CMK (cell line): ENCODE results near the gene ADGRB3.
"Not testable (repeated sequence)": the region's sequence is repeated elsewhere in the genome, so short reads cannot be mapped to it uniquely, and the experiment has no call there.

Experiments
- DNase-seq: peaks from one replicate; pipeline ENCODE4 v3.0.0-alpha.2; 2010; ENCODE audit warnings: low read depth

ADGRB3 gene

DNA sequence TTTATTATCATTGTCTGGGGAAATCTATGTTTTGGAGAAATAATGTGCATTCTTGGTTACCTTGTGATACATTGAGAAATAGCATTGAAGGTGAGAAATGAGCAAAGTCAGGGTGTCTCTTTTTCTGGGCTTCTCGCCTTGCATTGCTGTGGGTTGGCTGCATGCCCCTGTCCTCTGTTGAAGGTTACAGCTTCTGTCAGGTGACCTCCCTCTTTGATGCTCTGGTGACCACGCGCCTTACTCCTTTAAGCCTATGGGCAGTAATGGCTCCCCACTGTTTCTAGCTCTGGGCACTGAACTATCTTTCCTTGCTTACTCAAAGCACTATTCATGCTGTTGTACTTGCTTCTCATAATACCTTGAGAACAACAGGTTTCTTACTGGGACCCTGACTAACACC, 14.6 kb downstream of the ADGRB3 start:
- DNase-seq = no peak

DNA sequence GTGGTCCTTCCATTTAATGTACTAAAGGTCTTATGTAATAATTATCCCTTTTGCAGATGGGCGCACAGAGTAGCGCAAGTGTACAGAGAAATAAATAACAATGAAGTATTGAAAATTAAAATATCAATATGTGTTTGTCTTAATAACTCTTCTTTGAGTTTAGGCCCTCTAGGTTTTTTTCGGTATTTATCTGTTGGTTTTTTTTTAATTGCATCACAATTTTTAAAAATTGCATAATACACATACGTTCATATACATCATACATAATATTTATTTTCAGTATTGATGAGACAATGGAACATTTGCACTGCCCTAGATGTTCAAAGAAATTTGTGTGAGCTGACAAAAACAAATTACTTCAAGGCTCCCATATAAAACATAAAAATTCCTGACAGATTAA, 15.1 kb downstream of the ADGRB3 start:
- no peak for DNase-seq

DNA sequence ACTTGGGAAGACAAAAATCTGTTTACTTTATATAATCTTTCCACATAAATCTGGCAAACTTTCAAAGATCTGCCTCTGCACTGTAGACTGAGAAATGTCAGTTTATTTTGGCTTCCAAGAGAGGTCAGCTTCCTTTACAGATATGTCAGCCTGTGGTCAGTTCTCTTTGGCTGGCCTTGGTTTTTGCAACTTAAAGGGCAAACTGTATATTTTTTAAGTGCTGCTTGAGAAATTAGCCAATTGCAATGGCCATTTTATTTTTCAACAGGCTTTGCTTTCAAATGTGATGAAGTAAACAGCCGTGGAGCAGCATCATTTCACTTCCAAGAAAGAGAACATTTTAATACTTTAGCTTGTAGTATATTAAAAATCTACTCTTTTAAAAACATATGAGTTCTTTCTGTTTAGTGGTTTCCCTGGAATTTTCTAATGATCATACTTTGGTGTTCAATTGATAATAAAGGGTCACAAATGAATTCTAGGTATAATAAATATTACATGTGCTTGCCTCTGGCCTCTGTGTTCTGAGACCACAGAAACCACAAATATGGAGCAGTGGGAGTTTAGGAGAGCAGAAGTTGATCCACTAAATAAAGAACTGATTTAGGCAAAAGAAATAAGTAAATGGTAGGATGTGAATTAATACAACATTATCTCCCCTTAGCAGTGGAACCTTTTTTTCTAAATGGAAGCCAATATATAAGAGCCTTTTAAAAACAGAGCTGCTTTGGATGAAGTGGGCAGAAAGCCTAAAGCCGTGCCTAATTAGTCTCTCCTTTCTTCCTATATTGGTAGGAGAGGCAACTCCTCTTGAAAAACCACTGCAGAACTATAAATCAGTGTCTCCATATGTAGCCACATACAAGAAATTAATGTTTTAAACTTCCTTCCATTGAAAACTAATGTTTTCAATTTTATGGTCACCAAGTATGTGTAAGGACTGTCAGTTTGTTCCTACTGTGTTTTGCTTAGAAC, 16.2 kb downstream of the ADGRB3 start:
- DNase-seq = no peak

GRCh38 chr6:68652117-68652536, 17.0 kb downstream of the ADGRB3 start:
- DNase-seq = no peak

GRCh38 chr6:68653074-68653705, 18.1 kb downstream of the ADGRB3 start:
- DNase-seq = peak; percentile 53

GRCh38 chr6:68653706-68654089, 18.6 kb downstream of the ADGRB3 start:
- no peak for DNase-seq

GRCh38 chr6:68654134-68654533, 19.1 kb downstream of the ADGRB3 start:
- DNase-seq = no peak

- DNase-seq = no peak
Measured at GRCh38 chr6:68655028-68655427, 19.9 kb downstream of the ADGRB3 start.

- DNase-seq = no peak
Measured at GRCh38 chr6:68657374-68658139, 22.5 kb downstream of the ADGRB3 start.

DNA sequence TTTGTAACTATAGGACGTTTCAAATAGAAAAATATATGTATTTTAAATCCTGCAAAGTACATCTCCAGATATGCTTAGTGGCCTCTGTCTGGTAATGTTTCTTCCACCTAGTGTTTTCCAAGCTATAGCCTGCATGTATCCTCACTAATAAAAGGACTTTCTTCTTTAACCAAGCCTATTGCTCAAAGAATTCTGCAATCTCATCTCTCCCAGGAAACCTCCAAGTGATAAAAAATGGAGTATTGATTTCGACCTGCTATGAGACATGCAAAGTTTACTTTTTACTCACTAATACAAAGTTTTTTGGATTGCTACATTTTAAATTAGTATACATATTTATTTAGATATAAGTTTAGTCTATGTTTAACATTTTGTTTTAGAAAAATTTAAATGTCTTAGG, 23.3 kb downstream of the ADGRB3 start:
- no peak for DNase-seq

GRCh38 chr6:68673255-68673654, 38.2 kb downstream of the ADGRB3 start:
- no peak for DNase-seq

- DNase-seq = no peak
Measured at GRCh38 chr6:68675548-68675947, 40.5 kb downstream of the ADGRB3 start.

GRCh38 chr6:68676094-68676493, 41.0 kb downstream of the ADGRB3 start:
- not testable (repeated sequence) for DNase-seq

DNA sequence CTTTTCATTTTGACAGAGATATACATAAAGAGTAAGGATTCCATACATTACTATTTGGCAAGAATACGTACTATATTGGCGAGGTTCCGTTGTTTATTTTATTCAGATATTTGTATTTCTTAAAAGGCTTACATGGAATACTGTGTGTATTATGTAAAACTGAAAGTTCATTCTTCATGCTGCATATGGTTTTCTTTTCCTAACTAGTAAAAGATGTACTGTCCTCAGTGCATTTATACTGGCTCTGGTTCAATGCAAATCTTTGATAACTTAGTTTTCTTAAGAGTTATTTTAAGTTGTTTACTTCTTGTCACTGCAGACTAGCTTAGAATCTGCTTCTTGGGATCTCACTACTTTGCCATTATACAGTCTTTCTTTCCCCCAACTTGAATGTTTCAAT, 42.0 kb downstream of the ADGRB3 start:
- no peak for DNase-seq

- DNase-seq = no peak
Measured at GRCh38 chr6:68679399-68679798, 44.3 kb downstream of the ADGRB3 start.

- DNase-seq = no peak
Measured at GRCh38 chr6:68680264-68680663, 45.2 kb downstream of the ADGRB3 start.

DNA sequence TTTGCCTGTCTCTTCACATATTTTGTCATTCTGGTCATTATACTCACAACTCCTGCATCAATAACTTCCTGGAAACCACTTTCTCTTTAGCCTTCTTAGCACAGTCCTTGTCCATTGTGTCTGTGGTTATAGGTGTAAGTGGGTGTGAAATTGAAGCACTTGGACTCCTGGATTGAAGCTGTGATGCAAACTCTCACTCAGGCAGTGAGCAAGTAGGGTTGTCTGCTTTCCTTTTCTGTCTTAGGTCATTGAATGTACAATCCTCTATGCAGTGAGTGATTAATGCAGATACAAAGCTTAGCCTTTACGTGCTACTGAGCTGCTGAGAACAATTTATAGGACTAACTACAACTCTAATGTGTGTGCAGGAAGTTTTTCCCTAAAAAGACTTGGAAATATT, 54.8 kb downstream of the ADGRB3 start:
- DNase-seq = no peak

GRCh38 chr6:68691120-68691519, 56.0 kb downstream of the ADGRB3 start:
- DNase-seq = no peak

- no peak for DNase-seq
Measured at GRCh38 chr6:68693271-68693670, 58.2 kb downstream of the ADGRB3 start.

- no peak for DNase-seq
Measured at GRCh38 chr6:68695403-68695802, 60.3 kb downstream of the ADGRB3 start.

- no peak for DNase-seq
Measured at GRCh38 chr6:68695838-68696237, 60.8 kb downstream of the ADGRB3 start.

DNA sequence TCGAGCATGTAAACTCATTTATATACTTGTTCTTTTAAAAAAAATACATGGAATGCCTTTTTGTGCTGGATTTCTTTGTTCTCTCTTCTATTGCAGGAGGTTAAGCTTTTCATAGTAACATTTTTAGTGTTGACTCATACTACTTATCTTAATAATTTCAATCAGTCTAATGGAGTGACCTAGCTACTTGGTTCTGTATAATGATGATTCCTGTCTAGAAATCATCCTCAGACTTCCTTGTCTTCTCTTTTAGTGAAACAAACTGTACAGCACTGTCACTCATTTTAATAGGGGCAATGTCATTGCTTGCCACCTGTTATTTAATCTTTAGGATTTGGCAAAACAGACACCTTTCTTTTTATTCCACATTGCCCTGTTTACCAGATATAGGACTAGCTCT, 62.3 kb downstream of the ADGRB3 start:
- no peak for DNase-seq

- no peak for DNase-seq
Measured at GRCh38 chr6:68701159-68701558, 66.1 kb downstream of the ADGRB3 start.
